ENCODE results near the gene DUOXA1.

Gene DUOXA1

GRCh38 chr15:45093013-45093412 lies 36.7 kb downstream of the DUOXA1 start:
- Histone ChIP-seq H3K4me2 (ENCODE audit: low read depth, low read length, poor library complexity, severe bottlenecking) (no peak overlapping the region), H3K4me3 (ENCODE audit: low read length, poor library complexity, severe bottlenecking) (no peak overlapping the region), H3K9me2 (replicated peaks; ENCODE audit: low read depth, low read length) (no peaks in the 10 kb centered on the region), H3K36me3 (ENCODE audit: insufficient read depth, low read length) (no peaks in the 10 kb centered on the region), H3K79me2 (ENCODE audit: insufficient read depth, low read length) (no peaks in the 10 kb centered on the region), H2AFZ (ENCODE audit: low read length) (no peak overlapping the region), H3K9me3 (ENCODE audit: insufficient read depth, low read depth, low read length) (no peaks in the 10 kb centered on the region), H3K4me1 (ENCODE audit: insufficient read depth, low read length, poor library complexity, severe bottlenecking) (no peaks in the 10 kb centered on the region), H3F3A (ENCODE audit: low read depth) (no peaks in the 10 kb centered on the region), H3K9ac (ENCODE audit: low read depth, low read length, poor library complexity, severe bottlenecking) (no peak overlapping the region), H4K20me1 (ENCODE audit: insufficient read depth, low read length, poor library complexity, severe bottlenecking) (no peaks in the 10 kb centered on the region), H3K27me3 (ENCODE audit: insufficient read depth, low read length, poor library complexity, severe bottlenecking) (no peaks in the 10 kb centered on the region)
- TF ChIP-seq EZH2phosphoT487 (IDR thresholded peaks at IDR 0.05; ENCODE audit: borderline replicate concordance): no peak
- TF ChIP-seq, protein P1, sequence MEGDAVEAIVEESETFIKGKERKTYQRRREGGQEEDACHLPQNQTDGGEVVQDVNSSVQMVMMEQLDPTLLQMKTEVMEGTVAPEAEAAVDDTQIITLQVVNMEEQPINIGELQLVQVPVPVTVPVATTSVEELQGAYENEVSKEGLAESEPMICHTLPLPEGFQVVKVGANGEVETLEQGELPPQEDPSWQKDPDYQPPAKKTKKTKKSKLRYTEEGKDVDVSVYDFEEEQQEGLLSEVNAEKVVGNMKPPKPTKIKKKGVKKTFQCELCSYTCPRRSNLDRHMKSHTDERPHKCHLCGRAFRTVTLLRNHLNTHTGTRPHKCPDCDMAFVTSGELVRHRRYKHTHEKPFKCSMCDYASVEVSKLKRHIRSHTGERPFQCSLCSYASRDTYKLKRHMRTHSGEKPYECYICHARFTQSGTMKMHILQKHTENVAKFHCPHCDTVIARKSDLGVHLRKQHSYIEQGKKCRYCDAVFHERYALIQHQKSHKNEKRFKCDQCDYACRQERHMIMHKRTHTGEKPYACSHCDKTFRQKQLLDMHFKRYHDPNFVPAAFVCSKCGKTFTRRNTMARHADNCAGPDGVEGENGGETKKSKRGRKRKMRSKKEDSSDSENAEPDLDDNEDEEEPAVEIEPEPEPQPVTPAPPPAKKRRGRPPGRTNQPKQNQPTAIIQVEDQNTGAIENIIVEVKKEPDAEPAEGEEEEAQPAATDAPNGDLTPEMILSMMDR (conservative IDR thresholded peaks at IDR 0.05; ENCODE audit: low read length): no peak

GRCh38 chr15:45091576-45091975 lies 38.1 kb downstream of the DUOXA1 start:
- no peaks in the 10 kb centered on the region for H3K4me1 ChIP-seq (ENCODE audit: insufficient read depth, low read length, poor library complexity, severe bottlenecking)
- H3K9me3 ChIP-seq (ENCODE audit: insufficient read depth, low read depth, low read length): no peaks in the 10 kb centered on the region
- H3F3A ChIP-seq (ENCODE audit: low read depth): no peaks in the 10 kb centered on the region
- H3K9ac ChIP-seq (ENCODE audit: low read depth, low read length, poor library complexity, severe bottlenecking): no peak overlapping the region
- H4K20me1 ChIP-seq (ENCODE audit: insufficient read depth, low read length, poor library complexity, severe bottlenecking): no peaks in the 10 kb centered on the region
- no peak overlapping the region for H3K4me3 ChIP-seq (ENCODE audit: low read length, poor library complexity, severe bottlenecking)
- no peaks in the 10 kb centered on the region for H3K36me3 ChIP-seq (ENCODE audit: insufficient read depth, low read length)
- H2AFZ ChIP-seq (ENCODE audit: low read length): no peak overlapping the region
- no peaks in the 10 kb centered on the region for H3K79me2 ChIP-seq (ENCODE audit: insufficient read depth, low read length)
- H3K4me2 ChIP-seq (ENCODE audit: low read depth, low read length, poor library complexity, severe bottlenecking): no peak overlapping the region
- no peaks in the 10 kb centered on the region for H3K9me2 ChIP-seq (replicated peaks; ENCODE audit: low read depth, low read length)
- H3K27me3 ChIP-seq (ENCODE audit: insufficient read depth, low read length, poor library complexity, severe bottlenecking): no peaks in the 10 kb centered on the region
- TF ChIP-seq, protein P1 (conservative IDR thresholded peaks at IDR 0.05; ENCODE audit: low read length): no peak
- TF ChIP-seq EZH2phosphoT487 (IDR thresholded peaks at IDR 0.05; ENCODE audit: borderline replicate concordance): no peak

GRCh38 chr15:45091161-45091560 lies 38.5 kb downstream of the DUOXA1 start:
- TF ChIP-seq EZH2phosphoT487 (IDR thresholded peaks at IDR 0.05; ENCODE audit: borderline replicate concordance): no peak
- TF ChIP-seq, protein P1 (conservative IDR thresholded peaks at IDR 0.05; ENCODE audit: low read length): no peak
- Histone ChIP-seq H3K27me3 (ENCODE audit: insufficient read depth, low read length, poor library complexity, severe bottlenecking) (no peaks in the 10 kb centered on the region), H2AFZ (ENCODE audit: low read length) (no peak overlapping the region), H3K36me3 (ENCODE audit: insufficient read depth, low read length) (no peaks in the 10 kb centered on the region), H3K4me2 (ENCODE audit: low read depth, low read length, poor library complexity, severe bottlenecking) (no peak overlapping the region), H3K4me3 (ENCODE audit: low read length, poor library complexity, severe bottlenecking) (no peak overlapping the region), H3K79me2 (ENCODE audit: insufficient read depth, low read length) (no peaks in the 10 kb centered on the region), H3K4me1 (ENCODE audit: insufficient read depth, low read length, poor library complexity, severe bottlenecking) (no peaks in the 10 kb centered on the region), H3K9me2 (replicated peaks; ENCODE audit: low read depth, low read length) (no peaks in the 10 kb centered on the region), H4K20me1 (ENCODE audit: insufficient read depth, low read length, poor library complexity, severe bottlenecking) (no peaks in the 10 kb centered on the region), H3K9ac (ENCODE audit: low read depth, low read length, poor library complexity, severe bottlenecking) (no peak overlapping the region), H3F3A (ENCODE audit: low read depth) (no peaks in the 10 kb centered on the region), H3K9me3 (ENCODE audit: insufficient read depth, low read depth, low read length) (no peaks in the 10 kb centered on the region)

Measured in Loucy (cell line).